MM.1S (cell line): ENCODE measurements around the gene OR7G2.

Source experiments
- EZH2phosphoT487 ChIP-seq: fragments of 300-600 bp; sonication (generic); IDR thresholded peaks from 2 replicates; pipeline ENCODE4 v1.6.1; 2018; ENCODE audit warnings: antibody characterized with exemption, low read length
- TF ChIP-seq, protein P1 (sequence below): fragments of 300-600 bp; sonication (generic); IDR thresholded peaks from 2 replicates; pipeline ENCODE4 v1.5.1; 2016; ENCODE audit warnings: antibody characterized with exemption, low read length, mixed read lengths

DNA sequence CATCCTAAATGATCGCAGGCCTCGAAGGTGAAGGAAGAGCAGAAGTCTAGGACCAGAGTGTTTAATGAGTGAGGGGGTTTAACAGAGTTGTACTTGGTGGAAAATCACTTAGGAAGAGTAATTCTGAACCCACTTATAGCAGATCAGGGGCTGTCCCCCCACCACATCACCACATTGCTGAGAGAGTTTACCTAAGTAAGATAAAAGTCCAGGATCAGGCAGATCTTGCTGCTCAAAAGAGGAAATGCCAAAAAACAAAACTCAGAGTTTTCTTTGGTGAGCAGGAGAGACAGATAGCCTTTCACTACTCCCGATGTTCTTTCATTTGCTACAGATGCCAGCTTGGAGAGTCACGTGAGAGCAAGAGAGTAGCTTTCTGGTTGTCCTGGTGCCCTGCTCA lies 48.3 kb upstream of the OR7G2 start:
- TF ChIP-seq, protein P1, sequence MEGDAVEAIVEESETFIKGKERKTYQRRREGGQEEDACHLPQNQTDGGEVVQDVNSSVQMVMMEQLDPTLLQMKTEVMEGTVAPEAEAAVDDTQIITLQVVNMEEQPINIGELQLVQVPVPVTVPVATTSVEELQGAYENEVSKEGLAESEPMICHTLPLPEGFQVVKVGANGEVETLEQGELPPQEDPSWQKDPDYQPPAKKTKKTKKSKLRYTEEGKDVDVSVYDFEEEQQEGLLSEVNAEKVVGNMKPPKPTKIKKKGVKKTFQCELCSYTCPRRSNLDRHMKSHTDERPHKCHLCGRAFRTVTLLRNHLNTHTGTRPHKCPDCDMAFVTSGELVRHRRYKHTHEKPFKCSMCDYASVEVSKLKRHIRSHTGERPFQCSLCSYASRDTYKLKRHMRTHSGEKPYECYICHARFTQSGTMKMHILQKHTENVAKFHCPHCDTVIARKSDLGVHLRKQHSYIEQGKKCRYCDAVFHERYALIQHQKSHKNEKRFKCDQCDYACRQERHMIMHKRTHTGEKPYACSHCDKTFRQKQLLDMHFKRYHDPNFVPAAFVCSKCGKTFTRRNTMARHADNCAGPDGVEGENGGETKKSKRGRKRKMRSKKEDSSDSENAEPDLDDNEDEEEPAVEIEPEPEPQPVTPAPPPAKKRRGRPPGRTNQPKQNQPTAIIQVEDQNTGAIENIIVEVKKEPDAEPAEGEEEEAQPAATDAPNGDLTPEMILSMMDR = no peak
- TF ChIP-seq EZH2phosphoT487 = no peak
